GM19238 (cell line): ENCODE data around the gene ACYP2.
"Not testable (repeated sequence)": the region's sequence is repeated elsewhere in the genome, so short reads cannot be mapped to it uniquely, and the experiment has no call there.

Source experiments
- DNase-seq: peaks from one replicate; pipeline ENCODE4 v3.0.0; 2011; ENCODE audit warnings: low spot score; ENCODE audit not compliant: insufficient read length

ACYP2 gene

DNA sequence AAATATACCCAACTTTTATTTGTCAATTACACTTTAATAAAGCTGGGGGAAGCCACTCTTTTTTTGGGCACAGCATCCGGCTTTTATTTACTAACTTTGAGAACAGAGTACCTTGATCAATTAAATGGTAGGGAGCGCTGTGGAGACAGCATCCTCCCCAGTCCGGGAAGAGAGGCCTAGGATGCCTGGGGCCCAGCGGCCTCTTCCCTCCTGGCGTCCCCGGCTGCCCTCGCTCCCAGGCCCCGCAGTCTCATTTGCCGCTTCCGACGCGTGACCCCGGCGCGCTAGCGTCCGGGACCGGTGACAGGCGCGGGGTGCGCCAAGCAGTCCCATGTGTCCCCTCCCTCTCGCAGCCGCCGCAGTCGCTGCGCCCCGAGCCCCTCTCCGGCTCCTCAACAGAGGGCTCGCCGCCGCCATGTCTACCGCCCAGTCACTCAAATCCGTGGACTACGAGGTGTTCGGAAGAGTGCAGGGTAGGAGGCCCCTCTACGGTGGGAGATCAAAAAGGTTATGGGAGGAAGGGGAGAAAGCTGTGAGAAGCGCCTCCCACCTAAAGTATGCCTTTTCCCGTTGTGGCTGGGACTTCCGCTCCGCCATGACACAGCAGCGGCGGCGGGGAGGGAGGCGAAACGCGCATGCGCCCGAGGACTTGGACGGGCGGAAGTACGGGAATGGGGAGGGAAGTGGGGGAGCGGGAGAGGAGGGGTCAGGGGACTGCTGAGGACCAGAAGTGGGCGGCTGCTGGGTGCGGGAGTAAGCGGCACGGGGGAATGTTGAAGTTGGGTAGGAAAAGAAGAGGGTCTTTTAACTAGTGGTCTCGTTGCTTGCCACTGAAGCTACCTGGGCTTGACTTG is at the start of gene ACYP2:
TSS of gene ACYP2 (plus strand) at position 332 of the 854 bp plus-strand sequence.
- DNase-seq = peak; percentile 74

DNA sequence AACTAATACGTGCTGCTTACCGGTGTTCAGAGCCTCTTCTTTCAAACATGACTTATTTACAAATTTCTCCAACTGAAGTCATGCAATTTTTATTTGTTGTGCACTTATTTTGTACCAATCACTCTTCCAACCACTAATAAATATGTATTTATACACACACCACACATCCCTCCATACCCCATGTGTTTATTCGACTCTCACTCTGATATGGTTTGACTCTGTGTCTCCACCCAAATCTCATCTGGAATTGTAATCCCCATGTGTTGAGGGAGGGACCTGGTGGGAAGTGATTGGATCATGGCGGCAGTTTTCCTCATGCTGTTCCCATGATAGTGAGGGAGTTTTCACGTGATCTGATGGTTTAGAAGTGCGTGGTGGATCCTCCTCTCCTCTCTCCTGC is 49.5 kb upstream of the ACYP2 start:
- DNase-seq = no peak

DNA sequence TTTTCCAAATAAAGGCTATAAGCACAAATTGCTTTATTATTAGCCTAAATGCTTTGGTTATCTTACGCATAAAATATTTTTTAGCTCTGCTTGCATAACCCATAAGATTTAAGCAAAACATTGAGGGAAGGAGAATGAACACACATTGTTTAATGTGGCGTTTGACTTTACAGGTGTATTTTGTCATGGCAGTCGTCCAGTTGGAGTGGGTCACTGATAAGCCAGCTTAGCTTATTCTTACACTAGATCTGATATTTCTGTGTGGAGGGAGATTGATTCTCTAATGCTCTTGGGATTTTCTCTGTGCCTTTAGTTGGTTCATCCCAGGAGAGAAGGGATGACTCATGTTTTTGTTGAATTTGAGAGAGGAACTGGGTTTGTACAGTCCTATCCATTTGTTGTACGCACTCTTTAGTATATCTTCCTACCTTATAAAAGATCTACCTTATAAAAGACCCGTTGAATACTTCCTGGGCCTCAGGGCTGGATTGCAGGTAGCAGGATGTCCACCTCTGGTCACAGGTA is 47.5 kb upstream of the ACYP2 start:
- no peak for DNase-seq

DNA sequence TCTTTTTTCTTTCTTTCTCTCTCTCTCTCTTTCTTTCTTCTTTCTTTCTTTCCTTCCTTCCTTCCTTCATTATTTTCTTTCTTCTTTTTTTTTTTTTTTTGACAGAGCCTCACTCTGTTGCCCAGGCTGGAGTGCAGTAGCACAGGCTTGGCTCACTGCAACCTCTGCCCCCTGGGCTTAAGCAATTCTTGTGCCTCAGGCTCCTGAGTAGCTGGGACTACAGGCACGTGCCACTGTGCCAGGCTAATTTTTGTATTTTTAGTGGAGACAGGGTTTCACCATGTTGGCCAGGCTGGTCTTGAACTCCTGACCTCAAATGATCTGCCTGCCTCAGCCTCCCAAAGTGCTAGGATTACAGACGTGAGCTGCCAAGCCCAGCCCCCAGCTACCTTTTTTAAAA is 42.9 kb upstream of the ACYP2 start:
- not testable (repeated sequence) for DNase-seq

DNA sequence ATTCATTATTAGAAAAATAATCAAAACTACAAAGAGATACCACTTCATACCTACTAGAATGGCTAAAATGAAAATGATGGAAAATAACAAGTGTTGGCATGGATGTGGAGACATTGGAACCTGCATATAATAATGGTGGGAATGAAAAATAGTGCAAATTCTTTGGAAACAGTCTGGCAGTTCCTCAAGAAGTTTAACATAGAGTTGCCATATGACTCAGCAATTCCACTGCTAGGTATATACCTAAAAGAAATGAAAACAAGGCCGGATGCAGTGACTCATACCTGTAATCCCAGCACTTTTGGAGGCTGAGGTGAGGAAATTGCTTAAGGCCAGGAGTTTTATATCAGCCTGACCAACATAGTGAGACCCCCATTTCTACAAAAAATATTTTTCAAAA is 41.6 kb upstream of the ACYP2 start:
- DNase-seq = no peak

DNA sequence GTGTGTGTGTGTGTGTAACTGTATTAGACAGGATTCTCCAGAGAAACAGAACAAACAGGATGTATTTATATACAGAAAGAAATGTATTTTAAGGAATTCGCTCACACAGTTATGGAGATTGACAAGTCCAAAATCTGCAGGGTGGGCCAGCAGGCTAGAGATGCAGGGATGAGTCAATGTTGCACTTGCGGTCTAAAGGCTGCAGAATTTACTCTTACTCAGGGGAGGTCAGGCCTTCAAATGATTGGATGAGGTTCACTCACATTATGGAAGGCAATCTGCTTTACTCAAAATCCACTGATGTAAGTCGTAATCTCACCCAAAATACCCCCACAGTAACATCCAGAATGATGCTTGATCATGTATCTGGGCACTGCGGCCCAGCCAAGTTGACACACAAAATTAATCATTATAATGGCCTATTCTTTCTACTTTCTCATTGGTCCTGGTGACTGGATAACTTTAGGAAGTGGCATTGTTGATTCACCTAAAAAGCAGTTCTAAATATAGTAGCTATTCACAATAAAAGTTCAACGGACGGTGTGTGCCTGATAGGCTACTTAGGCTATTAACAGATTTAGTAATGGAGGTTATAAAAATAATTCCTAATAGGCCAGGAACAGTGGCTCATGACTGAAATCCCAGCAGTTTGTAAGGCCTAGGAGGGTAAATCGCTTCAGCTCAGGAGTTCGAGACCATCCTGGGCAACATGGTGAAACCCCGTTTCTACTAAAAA is 40.6 kb upstream of the ACYP2 start:
- no peak for DNase-seq

DNA sequence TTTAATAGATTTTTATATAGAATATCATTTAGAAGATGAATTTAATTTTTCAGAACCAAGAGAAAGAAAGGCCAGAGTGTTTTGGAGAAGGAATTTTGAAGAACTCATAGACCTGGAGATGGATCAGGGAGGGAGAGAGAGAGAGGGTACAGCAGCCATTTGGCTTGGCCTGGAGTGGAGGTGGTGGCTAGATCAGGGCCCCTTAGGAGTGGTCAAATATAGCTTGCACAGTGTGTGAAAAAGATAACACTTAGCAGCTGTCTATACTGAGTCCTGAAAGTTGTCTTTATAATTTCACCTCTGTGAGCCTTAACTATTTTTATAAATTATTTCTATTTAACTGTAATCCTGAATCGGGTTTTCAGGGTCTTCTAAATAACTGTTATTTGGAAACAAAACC is 38.8 kb upstream of the ACYP2 start:
- no peak for DNase-seq

DNA sequence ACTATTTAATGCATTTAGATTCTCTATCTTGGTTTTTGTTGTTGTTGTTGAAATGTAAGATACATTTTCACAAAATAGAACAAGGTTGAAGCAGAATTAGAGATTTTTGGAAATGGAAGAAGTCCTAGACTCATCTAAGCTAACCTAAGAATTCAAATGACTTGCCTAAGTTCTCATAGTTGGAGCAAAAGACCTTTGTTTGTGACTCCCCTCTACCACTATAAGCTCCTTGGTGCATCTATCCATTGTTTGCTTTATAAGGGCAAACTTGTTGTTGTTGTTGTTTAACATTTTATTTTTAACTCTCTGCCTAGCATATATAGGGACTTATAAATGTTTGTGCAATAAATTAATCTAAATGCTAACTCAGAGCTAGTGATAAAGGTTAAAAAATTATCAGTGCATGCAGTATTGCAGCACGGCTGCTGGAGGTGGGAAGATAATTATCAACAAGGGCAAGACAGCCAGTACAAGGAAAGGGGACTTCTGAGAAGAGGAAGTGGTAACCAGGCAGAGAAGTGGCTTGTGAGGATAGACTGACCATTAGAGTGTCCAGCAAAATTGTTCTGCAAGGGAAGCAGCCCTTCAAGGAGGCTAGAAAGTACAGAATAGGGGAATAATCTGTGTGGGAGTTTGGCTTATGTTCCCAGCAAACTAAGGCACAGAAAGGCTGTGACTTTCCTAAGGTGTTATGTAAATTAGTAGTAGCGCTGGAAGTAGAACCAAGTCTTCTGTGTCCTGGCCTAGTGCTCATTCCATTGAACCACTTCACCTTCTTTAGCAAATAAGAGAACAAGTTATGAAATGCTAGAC is 38.1 kb upstream of the ACYP2 start:
- DNase-seq = no peak

DNA sequence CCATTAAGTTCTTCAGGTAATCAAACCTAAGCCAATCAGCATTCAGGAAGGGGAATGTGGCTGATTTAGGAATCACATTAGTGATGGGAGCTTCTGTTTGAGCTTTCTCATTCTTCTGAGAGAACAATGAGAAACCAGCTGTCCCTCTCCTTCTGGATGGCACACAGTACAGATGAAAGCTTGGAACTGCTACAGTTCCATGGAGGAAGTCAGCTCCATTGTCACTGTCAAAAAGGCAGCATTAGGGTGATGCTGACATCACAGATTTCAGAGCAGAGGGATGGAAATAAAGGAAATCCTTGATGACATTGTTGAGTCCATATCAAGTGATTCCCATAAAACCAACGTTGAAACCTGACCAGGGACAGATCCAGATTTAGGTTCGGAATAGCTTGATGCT is 36.1 kb upstream of the ACYP2 start:
- DNase-seq = no peak

DNA sequence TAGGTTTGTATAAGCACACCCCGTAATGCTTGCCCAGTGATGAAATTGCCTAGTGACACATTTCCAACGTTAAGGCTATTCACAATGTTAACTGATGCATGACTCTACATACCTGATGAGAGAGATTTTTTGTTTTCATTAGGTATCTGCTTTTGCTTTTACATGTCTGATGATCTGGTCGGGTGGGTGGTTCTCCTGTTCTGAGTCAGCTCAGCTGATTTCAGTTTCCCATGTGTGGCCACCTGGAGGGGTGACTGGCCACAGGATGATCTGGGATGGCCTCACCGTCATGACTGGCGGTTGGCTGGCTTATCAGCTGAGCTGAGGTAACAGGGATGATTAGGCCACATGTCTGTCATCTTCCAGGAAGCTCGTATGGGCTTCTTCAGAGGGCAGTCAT is 33.8 kb upstream of the ACYP2 start:
- peak; percentile 37 for DNase-seq

DNA sequence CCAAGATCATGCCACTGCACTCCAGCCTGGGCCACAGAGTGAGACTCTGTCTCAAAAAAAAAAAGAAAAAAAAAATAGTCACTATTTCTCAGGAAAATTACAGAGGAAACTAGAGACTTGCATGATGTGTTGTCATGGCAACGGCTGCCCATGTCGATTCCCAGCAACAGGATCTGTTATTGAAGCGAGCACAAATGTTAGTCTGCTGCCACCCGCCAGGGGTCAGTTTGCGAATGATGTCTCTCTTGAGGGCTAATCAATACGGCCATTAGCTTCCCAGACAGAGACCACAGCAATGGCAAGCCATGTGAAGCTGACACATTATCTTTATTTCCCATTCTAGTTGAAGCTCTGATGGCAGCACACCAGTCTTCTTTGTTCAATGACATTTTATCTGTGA is 32.4 kb upstream of the ACYP2 start:
- no peak for DNase-seq

DNA sequence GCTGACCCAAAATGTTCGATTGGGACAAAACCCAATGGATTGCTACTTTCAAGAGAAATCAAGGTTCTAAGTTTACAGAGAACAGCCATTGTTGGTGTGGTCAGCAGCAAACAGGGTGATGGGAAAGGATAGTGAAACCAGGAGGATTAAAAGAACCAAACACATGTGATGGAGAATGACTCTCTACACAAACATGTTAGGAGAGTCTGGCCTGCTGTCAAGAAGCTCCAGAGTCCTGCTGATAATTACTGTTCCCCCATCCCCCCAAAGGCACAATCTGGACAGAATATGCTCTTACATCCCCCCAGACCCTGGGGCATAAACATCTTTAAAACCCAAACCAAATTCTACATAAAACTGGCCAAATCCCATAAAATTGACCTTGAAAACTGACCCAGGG is 32.0 kb upstream of the ACYP2 start:
- no peak for DNase-seq

DNA sequence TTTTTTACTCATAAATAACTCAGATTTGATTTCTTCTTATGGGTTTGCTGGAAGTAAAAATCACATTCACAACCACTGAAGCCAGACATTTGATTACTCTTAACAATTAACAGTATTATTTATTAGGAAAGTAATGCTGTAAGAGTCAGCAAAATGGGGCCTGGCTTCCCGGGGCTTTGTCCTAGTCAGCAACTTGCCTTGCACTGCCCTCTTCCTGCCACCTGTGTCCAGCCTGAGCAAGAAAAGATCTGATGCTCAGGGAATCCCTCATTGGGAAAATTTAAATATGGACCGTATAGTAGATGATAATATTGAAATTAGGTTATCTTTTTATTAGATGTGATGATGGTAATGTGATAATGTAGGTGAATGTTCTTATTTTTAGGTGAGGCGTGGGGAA is 30.8 kb upstream of the ACYP2 start:
- no peak for DNase-seq

DNA sequence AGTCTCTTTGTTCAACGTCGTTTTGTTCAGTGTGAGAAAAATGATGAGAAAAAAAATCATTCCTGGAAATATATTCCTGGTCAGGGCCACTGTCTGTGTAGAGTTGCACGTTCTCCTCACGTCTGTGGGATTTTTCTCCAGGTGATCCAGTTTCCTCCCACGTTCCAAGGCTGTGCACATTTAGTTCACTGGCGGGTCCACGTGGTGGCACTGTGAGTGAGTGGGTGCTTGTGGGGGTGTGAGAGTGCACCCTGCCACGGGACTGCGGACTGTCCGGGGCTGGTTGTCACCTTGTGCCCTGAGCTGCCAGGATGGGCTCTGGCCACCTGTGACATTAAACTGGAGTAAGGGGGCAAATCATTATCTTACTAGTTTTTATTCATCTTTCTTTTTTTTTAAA is 30.3 kb upstream of the ACYP2 start:
- DNase-seq = no peak

DNA sequence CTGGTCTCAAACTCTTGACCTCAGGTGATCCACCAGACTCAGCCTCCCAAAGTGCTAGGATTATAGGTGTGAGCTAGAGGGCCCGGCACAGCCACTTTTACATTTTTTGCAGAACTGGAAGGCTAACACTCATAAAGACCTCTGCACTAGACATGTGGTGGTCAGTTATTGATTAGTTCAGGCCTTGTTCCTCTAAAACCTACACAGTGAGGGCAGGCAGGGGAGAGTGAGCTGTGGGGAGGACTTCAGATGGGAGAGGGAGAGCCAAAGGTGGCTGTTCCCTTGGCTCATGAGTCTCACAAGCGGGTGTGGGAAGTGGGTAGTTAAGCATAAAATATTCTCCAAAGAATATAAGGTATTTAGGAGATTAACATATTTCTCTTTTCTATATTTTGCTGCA is 29.3 kb upstream of the ACYP2 start:
- no peak for DNase-seq

DNA sequence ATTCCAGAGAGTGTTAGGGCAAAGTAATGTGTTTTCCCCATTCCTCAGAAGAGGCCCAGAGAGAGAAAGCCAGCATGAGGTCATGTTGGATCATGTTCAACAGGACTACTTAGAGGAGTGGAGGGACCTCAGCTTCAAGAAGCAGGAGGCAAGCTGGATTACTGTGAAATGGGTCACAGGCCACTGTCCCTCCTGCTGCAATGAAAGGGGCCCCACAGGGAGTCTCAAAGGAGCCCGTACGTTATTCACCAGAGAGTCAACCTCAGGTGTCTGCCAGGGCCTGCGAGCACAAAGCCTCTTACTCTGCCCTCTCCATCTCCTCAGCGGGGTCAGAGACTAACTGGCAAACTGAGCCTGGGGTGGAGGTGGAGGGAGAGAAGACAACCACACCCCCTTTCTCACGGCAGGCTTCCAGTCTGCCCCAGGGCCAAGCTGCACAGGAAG is 27.2 kb upstream of the ACYP2 start:
- DNase-seq = no peak

DNA sequence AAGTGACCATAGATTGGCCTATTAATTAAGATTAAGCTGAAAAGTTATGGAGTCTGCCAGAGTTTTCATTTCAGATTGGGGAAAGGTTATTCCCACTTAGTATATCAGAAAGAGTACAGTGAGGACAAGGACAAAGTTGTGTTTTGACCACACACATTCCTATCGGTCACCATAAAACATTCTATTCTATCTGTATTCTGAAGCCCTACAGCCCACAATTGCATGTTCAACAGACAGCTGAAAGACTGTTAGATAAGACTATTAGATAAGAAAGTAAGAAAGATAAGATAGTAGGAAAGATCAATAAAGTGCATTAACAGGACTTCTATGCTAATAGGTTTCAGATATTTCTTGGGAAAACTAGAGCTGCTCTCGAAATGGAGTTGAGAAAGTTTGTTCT is 26.7 kb upstream of the ACYP2 start:
- DNase-seq = no peak

DNA sequence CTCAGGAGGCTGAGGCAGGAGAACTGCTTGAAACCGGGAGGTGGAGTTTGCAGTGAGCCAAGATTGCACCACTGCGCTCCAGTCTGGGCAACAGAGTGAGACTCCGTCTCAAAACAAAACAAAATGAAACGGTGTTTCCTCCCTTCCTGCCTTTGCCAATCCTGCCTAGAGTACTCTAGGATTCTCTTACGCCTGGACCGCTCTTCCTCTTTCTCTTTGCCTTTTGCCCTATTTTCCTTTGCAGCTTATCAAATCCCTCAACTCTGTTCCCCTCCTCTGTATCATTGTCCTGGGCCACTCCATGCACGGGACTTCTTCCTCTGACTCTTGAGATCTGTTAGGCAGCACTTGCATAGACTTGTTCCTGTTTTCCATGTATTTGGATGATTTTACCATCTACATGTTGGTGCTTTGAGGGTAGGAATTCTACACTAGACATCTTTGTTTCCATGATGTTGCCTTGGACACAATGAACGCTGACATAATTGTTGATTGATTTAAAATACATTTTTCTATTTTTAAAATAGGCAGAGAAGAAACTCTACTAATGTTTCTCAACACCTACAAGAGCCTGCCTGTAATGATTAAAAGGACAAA is 24.8 kb upstream of the ACYP2 start:
- no peak for DNase-seq

DNA sequence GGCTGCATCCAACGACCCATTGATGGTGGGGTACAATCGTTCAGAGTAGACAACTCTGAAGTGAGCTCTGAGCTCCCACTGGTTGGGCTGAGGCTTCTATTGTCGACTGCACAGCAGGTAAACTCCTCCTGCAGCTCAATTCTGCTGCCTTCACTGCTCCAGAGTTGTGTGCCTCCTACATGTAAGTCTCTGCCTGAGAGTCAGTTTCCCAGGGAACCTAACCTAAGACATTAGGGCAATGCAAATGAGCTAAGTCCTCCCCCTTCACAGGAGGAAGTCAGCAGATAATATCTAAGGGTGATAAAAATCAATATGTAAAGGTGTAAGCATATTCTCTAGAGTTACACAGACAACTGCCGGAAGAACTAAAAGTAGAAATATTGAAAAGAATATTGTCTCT is 22.5 kb upstream of the ACYP2 start:
- no peak for DNase-seq

DNA sequence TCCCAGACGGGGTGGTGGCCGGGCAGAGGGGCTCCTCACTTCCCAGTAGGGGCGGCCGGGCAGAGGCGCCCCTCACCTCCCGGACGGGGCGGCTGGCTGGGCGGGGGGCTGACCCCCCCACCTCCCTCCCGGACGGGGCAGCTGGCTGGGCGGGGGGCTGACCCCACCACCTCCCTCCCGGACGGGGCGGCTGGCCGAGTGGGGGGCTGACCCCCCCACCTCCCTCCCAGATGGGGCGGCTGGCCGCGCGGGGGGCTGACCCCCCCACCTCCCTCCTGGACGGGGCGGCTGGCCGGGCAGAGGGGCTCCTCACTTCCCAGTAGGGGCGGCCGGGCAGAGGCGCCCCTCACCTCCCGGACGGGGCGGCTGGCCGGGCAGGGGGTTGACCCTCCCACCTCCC is 20.0 kb upstream of the ACYP2 start:
- DNase-seq = not testable (repeated sequence)

DNA sequence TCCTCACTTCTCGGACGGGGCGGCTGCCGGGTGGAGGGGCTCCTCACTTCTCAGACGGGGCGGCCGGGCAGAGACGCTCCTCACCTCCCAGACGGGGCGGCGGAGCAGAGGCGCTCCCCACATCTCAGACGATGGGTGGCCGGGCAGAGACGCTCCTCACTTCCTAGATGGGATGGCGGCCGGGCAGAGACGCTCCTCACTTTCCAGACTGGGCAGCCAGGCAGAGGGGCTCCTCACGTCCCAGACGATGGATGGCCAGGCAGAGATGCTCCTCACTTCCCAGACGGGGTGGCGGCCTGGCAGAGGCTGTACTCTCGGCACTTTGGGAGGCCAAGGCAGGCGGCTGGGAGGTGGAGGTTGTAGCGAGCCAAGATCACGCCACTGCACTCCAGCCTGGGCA is 19.3 kb upstream of the ACYP2 start:
- not testable (repeated sequence) for DNase-seq
